ENCODE results near the gene PTGDR.
A peak's percentile ranks its signal among the peaks of the same experiment; 100 is the strongest.

PTGDR gene

GRCh38 chr14:52314595-52315354 lies 47.3 kb downstream of the PTGDR start:
- no peak for DNase-seq (ENCODE audit: low read depth)
- TF ChIP-seq CTCF (IDR thresholded peaks at IDR 0.05; ENCODE audit: low read depth, low read length, missing control alignments): no peak
- H3K4me3 ChIP-seq (ENCODE audit: low read depth, low read length): peak overlapping the region; percentile 35

- TF ChIP-seq CTCF (IDR thresholded peaks at IDR 0.05; ENCODE audit: low read depth, low read length, missing control alignments): no peak
- no peak for DNase-seq (ENCODE audit: low read depth)
- no peak overlapping the region for H3K4me3 ChIP-seq (ENCODE audit: low read depth, low read length)
Observed at GRCh38 chr14:52315355-52315718, 47.8 kb downstream of the PTGDR start.

- no peak overlapping the region for H3K4me3 ChIP-seq (ENCODE audit: low read depth, low read length)
- no peak for DNase-seq (ENCODE audit: low read depth)
- TF ChIP-seq CTCF (IDR thresholded peaks at IDR 0.05; ENCODE audit: low read depth, low read length, missing control alignments): no peak
Observed at GRCh38 chr14:52318062-52318461, 50.6 kb downstream of the PTGDR start.

- no peak for DNase-seq (ENCODE audit: low read depth)
- no peak for TF ChIP-seq CTCF (IDR thresholded peaks at IDR 0.05; ENCODE audit: low read depth, low read length, missing control alignments)
- no peak overlapping the region for H3K4me3 ChIP-seq (ENCODE audit: low read depth, low read length)
Observed at GRCh38 chr14:52318826-52319645, 51.5 kb downstream of the PTGDR start.

- H3K4me3 ChIP-seq (ENCODE audit: low read depth, low read length): no peak overlapping the region
- no peak for DNase-seq (ENCODE audit: low read depth)
- no peak for TF ChIP-seq CTCF (IDR thresholded peaks at IDR 0.05; ENCODE audit: low read depth, low read length, missing control alignments)
Observed at GRCh38 chr14:52319919-52320318, 52.4 kb downstream of the PTGDR start.

- H3K4me3 ChIP-seq (ENCODE audit: low read depth, low read length): no peak overlapping the region
- DNase-seq (ENCODE audit: low read depth): peak; percentile 81
- no peak for TF ChIP-seq CTCF (IDR thresholded peaks at IDR 0.05; ENCODE audit: low read depth, low read length, missing control alignments)
Observed at GRCh38 chr14:52325126-52325525, 57.6 kb downstream of the PTGDR start.

Data from GM12864 (cell line).